GM18951 (cell line): ENCODE measurements around the gene RAB30.
"Not testable (repeated sequence)": the region's sequence is repeated elsewhere in the genome, so short reads cannot be mapped to it uniquely, and the experiment has no call there.

Source experiments
- POLR2A ChIP-seq: IDR thresholded peaks from 4 replicates; pipeline ENCODE4 v1.6.1; 2011; ENCODE audit warnings: mild to moderate bottlenecking; ENCODE audit not compliant: insufficient read length, insufficient read depth; ENCODE audit errors: extremely low read depth
- in situ Hi-C: fragments of 300-500 bp; cut with MboI; formaldehyde crosslinking; loops from one replicate; pipeline ENCODE4 v1.12.0; 2022; ENCODE audit warnings: low sequenced_read_pairs, mixed read lengths, inconsistent platforms; ENCODE audit not compliant: unreplicated experiment

Gene RAB30

DNA sequence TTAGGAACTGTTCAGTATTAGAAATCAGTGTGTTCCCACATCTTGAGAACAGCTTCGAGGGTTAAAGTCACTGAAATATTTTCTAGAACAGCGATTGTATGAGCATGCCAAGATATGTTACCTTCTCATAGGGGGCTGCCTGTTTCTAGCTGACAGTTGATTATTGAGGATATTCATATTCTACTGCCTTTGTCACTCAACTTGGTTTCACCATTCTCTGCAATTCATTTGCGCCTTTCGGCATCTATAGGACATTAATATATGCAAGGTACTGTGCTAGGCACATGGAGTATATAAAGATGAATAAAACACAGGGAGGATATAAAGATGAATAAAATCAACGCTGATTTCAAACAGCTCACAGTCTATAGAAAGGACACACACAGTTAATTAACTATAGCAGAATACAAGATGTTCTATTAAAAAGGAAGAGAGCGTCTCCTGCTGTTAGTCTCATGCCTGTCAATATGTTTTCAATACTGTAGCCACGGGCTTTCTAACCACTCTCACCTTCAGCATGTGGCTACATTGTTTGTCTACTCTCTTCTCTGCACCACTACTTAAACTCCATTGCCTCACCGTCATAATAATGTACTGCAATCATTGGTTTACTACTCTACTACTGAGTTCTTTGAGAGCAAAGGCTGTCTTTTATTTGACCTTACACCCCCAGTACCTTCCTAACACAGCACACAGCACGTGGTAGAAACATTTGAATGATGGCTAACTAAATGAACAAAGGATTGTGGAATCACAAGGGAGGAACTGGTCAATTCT is 81.9 kb downstream of the RAB30 start:
- no peak for TF ChIP-seq POLR2A
- in situ Hi-C loops, result no loop called here

DNA sequence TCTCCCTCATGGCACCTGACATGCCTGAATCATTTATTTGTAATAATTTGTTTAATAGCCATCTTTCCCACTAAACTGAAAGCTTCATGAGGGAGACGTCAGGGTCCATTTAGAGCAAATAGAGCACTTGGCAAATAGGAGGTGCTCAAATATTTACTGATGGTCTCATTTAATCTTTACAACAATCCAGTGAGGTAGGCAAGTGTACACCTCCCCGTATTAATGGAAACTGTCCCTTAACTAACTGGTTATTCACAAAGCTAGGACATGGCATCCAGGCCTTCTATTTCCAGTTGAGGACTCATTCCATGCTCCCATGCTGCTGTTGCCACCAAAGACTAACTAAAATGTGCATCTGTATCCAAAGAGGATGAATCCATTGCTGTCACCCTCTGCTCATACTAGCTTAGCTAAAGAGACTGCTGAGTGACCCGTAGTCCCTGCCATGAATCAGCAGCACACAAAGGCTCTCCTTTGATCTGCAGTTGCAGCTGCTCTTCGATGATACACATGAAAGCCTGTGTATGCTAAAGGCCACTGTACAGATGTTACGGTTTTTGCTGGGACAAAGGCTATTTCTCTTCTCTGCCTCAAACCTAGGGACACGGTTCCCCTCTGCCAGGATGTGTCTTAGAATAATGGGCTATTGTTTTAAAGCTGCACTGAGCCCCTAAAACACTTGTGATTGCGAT is 82.6 kb downstream of the RAB30 start:
- no peak for TF ChIP-seq POLR2A
- in situ Hi-C loops, result no loop called here

GRCh38 chr11:82987997-82988396 is 83.7 kb downstream of the RAB30 start:
- TF ChIP-seq POLR2A, result no peak
- in situ Hi-C loops, result no loop called here

DNA sequence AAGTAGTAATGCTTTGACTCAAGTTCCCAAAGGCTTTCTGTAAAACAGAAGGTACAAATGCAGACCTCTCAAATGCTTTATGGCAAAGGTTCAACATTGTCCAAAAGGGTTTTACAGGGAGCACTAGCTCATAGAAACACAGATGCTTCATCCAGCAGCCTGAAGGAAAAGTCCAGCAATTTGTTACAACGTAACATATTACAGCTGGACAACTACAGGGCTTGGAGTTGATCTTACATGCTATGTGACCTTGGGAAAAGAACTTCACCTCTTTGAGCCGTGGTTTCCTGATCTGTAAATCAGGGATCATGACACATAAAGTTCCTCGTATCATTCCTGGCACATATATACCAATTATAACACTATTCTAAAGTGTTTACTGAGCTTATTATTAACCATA is 85.3 kb downstream of the RAB30 start:
- TF ChIP-seq POLR2A, result no peak
- in situ Hi-C loops, result no loop called here

DNA sequence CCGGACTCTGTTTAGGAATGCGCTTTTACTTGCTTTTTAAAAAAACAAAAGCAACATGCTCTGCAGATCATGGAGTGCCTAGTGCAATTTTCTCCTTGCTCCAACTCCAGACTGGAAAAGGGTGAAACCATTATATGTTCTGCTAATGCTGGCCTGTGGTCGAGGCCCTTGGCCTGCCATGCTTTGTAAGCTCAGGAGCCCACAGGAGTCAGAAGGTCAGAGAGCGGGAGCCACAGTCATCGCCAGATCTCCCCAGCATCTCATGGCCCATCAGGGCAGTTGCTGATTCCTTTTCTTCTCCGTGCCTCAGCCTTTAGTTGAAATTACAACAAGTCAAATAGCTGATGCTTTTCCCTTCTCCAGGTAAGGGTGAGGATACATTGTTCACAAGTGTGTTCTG is 89.8 kb downstream of the RAB30 start:
- in situ Hi-C loops, result no loop called here
- no peak for TF ChIP-seq POLR2A

DNA sequence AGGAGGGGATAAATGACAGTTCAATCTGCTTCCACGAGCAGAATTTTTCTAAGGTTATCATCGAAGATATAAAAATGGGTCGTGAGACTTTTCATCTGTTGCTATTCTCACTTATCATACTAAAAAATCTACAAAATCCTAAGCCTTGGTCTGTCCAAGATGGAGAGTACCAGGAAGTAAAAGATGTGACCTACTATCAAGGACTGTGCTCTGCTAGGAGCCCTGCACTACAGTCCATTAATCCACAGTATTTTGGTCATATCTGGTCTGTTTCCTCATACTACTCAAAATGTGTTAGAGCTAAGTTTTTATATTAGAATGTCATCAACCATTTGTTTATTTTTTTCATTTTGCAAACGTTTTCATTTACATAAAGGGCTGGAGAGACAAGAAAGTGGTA is 90.8 kb downstream of the RAB30 start:
- in situ Hi-C loops, result no loop called here
- TF ChIP-seq POLR2A, result no peak

DNA sequence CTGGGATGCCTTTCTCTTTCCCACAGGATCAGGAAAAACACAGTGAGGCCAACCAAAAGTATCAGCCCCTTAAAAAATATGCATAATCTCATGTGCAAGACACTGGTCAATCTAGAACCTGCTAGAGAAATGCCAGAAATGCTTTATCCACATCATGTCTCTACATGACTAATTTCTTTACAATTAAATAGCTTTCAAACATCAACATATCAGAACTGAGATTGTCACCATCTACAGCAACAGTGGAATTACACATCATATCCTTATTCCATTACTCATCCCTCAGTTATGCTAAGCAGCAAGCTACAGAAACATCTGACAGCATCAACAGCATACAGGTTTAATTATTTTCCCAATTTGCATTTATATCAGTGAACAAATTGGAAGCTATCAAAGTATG is 91.4 kb downstream of the RAB30 start:
- no peak for TF ChIP-seq POLR2A
- in situ Hi-C loops, result no loop called here

GRCh38 chr11:82979824-82980223 is 91.9 kb downstream of the RAB30 start:
- TF ChIP-seq POLR2A, result no peak
- in situ Hi-C loops, result no loop called here

DNA sequence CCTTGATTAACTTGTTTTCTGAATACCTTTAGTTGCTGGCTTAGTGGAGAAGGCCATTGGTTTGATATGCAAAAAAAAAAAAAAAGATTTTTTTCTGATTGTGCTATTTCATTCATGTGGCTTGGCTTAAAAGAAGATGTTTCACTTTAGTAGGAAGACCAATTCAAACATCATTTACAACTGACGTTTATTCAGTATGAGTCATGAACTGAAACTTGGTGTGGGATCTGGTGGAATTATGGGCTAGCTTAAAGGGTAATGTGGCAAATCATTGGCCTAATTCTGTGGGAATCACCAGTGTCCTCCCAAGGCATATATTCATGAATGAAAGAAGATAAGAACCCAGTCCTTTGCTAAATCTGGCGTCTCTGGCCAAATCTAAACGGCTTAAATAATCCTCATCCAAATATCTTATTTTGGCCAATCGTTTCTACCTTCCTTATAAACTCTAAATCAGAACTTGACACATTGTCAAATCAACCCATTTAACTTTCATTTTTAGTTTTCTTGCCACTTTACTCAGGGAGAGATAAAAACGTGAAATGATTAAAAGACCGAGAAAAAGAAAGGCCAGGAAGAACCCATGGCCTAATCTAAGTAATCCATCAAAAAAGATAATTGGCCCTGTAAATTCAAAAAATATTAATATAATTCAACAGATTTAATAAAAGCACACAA is 93.1 kb downstream of the RAB30 start:
- in situ Hi-C loops, result no loop called here
- TF ChIP-seq POLR2A, result no peak

GRCh38 chr11:82976786-82977185 is 94.9 kb downstream of the RAB30 start:
- in situ Hi-C loops, result no loop called here
- no peak for TF ChIP-seq POLR2A

DNA sequence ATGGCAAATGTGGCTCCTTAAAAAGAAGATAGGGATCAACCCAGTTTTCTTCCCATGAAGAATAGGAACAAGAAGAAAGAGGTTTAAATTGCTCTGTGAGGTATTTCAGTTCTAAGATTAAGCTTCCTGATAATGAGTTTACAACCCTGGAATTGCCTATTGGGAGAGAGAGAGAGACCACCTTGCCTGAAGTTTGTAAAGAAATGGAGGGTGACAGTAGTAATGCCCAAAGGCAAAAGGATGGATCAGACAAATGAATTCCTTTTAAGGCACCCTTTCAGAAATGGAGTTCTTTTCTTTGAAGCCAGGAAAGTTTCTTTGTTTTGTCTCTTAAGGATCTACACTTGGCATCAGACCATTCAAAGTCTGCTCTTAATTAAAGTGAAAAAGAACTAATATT is 95.8 kb downstream of the RAB30 start:
- in situ Hi-C loops, result no loop called here
- no peak for TF ChIP-seq POLR2A

DNA sequence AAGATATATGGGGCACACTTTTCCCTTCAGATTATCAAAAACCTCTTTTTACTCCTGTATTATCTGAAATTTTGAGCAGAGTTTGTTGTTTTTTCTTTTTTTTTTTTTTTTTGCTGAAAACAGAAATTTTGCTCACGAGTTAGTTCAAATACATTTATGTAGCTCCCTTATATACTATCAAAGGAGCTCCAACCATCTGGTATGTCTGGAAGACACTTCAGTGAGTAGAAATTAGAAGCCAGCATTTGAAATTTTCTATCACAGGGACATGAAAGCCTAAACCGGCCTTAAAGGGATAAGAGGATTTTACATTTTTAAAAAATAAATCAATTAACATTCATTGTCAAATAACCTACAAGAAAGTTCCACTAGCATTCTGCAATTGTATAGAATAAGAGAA is 96.8 kb downstream of the RAB30 start:
- no peak for TF ChIP-seq POLR2A
- in situ Hi-C loops, result no loop called here

GRCh38 chr11:82974135-82974534 is 97.6 kb downstream of the RAB30 start:
- TF ChIP-seq POLR2A, result no peak
- in situ Hi-C loops, result no loop called here

GRCh38 chr11:82972103-82972502 is 99.6 kb downstream of the RAB30 start:
- in situ Hi-C loops, result no loop called here
- TF ChIP-seq POLR2A, result no peak

DNA sequence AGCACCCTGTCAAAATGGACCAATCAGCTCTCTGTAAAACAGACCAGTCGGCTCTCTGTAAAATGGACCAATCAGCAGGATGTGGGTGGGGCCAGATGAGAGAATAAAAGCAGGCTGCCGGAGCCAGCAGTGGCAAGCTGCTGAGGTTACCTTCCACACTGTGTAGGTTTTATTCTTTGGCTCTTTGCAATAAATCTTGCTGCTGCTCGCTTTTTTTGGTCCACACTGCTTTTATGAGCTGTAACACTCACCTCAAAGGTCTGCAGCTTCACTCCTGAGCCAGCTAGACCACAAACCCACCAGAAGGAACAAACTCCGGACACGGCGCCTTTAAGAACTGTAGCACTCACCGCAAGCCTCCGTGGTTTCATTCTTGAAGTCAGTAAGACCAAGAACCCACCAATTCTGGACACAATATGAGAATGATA is 100.2 kb downstream of the RAB30 start:
- in situ Hi-C loops, result not testable (repeated sequence)

GRCh38 chr11:82970507-82971083 is 101.1 kb downstream of the RAB30 start:
- in situ Hi-C loops, result not testable (repeated sequence)
